Prostate gland (tissue), 2 donors: ENCODE measurements around the gene RAB3GAP2.
"Not testable (repeated sequence)": the region's sequence is repeated elsewhere in the genome, so short reads cannot be mapped to it uniquely, and the experiment has no call there.

Experiments used
- CTCF ChIP-seq, 4 experiments: fragments of 200-600 bp in 2 of 4; fragments of 450-650 bp in 2 of 4; sonication (generic) in 2 of 4; IDR thresholded peaks; 1 replicate in 3 of 4; 2 replicates in 1 of 4; pipeline ENCODE4 v1.5.1; 2016 to 2019; ENCODE audit warnings: antibody characterized with exemption in 4 of 4, mild to moderate bottlenecking in 2 of 4, moderate library complexity in 2 of 4
- POLR2A ChIP-seq: fragments of 450-650 bp; IDR thresholded peaks from one replicate; pipeline ENCODE4 v1.6.1; 2016; ENCODE audit warnings: antibody characterized with exemption, mild to moderate bottlenecking
- POLR2AphosphoS5 ChIP-seq: sonication (generic); formaldehyde crosslinking; IDR thresholded peaks from one replicate; pipeline ENCODE4 v1.6.1; 2017; ENCODE audit warnings: antibody characterized with exemption

- TF ChIP-seq CTCF (IDR thresholded peaks at IDR 0.05); POLR2AphosphoS5; POLR2A: not testable (repeated sequence)
These were observed 161.8 kb downstream of the RAB3GAP2 start for GRCh38 chr1:220110473-220110872.
